ENCODE data around the gene RGS3. TPM values are rescaled to one million over a fixed set of nuclear protein-coding genes. Genes with fewer than 3 reads are reported as not detected.
"Not testable (repeated sequence)": the region's sequence is repeated elsewhere in the genome, so short reads cannot be mapped to it uniquely, and the experiment has no call there.

RGS3 gene
- total RNA-seq, result 12.8 TPM

GRCh38 chr9:113463418-113464285 lies at the start of gene RGS3:
Gene RGS3, plus strand, starts transcription at chr9:113463727. Its CDS starts 76 bp downstream, at chr9:113463803.
- no peak for DNase-seq

GRCh38 chr9:113416149-113416721 lies 47.3 kb upstream of the RGS3 start:
- no peak for DNase-seq

- no peak for DNase-seq
Measured at GRCh38 chr9:113417370-113417769, 46.2 kb upstream of the RGS3 start.

- DNase-seq, result no peak
Measured at GRCh38 chr9:113421726-113422125, 41.8 kb upstream of the RGS3 start.

- DNase-seq, result no peak
Measured at GRCh38 chr9:113425072-113425471, 38.5 kb upstream of the RGS3 start.

- no peak for DNase-seq
Measured at GRCh38 chr9:113426701-113427100, 36.8 kb upstream of the RGS3 start.

GRCh38 chr9:113427629-113428028 lies 35.9 kb upstream of the RGS3 start:
- no peak for DNase-seq

GRCh38 chr9:113428062-113428615 lies 35.4 kb upstream of the RGS3 start:
- DNase-seq, result no peak

GRCh38 chr9:113431191-113431590 lies 32.3 kb upstream of the RGS3 start:
- no peak for DNase-seq

GRCh38 chr9:113436728-113437515 lies 26.6 kb upstream of the RGS3 start:
- no peak for DNase-seq

- not testable (repeated sequence) for DNase-seq
Measured at GRCh38 chr9:113437716-113438115, 25.8 kb upstream of the RGS3 start.

- DNase-seq, result no peak
Measured at GRCh38 chr9:113444736-113445135, 18.8 kb upstream of the RGS3 start.

- no peak for DNase-seq
Measured at GRCh38 chr9:113446323-113446740, 17.2 kb upstream of the RGS3 start.

- DNase-seq, result no peak
Measured at GRCh38 chr9:113449376-113449775, 14.2 kb upstream of the RGS3 start.

GRCh38 chr9:113452113-113452605 lies 11.4 kb upstream of the RGS3 start:
- DNase-seq, result no peak

- DNase-seq, result no peak
Measured at GRCh38 chr9:113454914-113455761, 8.4 kb upstream of the RGS3 start.

- no peak for DNase-seq
Measured at GRCh38 chr9:113456235-113456634, 7.3 kb upstream of the RGS3 start.

GRCh38 chr9:113461285-113461684 lies 2.2 kb upstream of the RGS3 start:
- no peak for DNase-seq

- DNase-seq, result no peak
Measured at GRCh38 chr9:113461943-113462342, 1.6 kb upstream of the RGS3 start.

GRCh38 chr9:113462781-113463286 lies 693 bp upstream of the RGS3 start:
- DNase-seq, result no peak

GRCh38 chr9:113464286-113464660 lies 746 bp downstream of the RGS3 start:
- no peak for DNase-seq

Measured in occipital lobe (tissue), 2 donors.